SK-N-SH treated with all-trans-retinoic acid at 6 μM for 48 hours (cell line): Measurements from ENCODE around the gene MYL9.

ENCODE experiments used
- ATAC-seq: fragments of 200-7000 bp; cut with Tn5 transposase; 3 replicates; pipeline ENCODE4 v1.9.1; 2020; ENCODE audit warnings: mild to moderate bottlenecking, moderate library complexity
- ARNTL ChIP-seq: fragments of 450-650 bp; formaldehyde crosslinking; IDR thresholded peaks from 2 replicates; pipeline ENCODE4 v1.5.0; 2020; ENCODE audit warnings: low read depth, mild to moderate bottlenecking, moderate library complexity, borderline replicate concordance
- BACH2 ChIP-seq: fragments of 250-450 bp; sonication (Bioruptor Pico); IDR thresholded peaks from 2 replicates; pipeline ENCODE4 v1.9.0; 2021; ENCODE audit warnings: mild to moderate bottlenecking, borderline replicate concordance
- CSDC2 ChIP-seq: fragments of 250-450 bp; sonication (Bioruptor Pico); IDR thresholded peaks from 2 replicates; pipeline ENCODE4 v1.5.0; 2020; ENCODE audit warnings: mild to moderate bottlenecking, moderate library complexity
- ESRRG ChIP-seq: fragments of 250-450 bp; sonication (Bioruptor Pico); IDR thresholded peaks from 2 replicates; pipeline ENCODE4 v1.6.1; 2021; ENCODE audit warnings: mild to moderate bottlenecking
- GLIS3 ChIP-seq: fragments of 250-450 bp; sonication (Bioruptor Pico); IDR thresholded peaks from 2 replicates; pipeline ENCODE4 v1.5.0; 2020; ENCODE audit warnings: mild to moderate bottlenecking, moderate library complexity
- OSR1 ChIP-seq: fragments of 250-450 bp; sonication (Bioruptor Pico); IDR thresholded peaks from 2 replicates; pipeline ENCODE4 v1.8.0; 2022; ENCODE audit warnings: moderate library complexity, mild to moderate bottlenecking, inconsistent platforms
- RARB ChIP-seq: fragments of 250-450 bp; sonication (Bioruptor Pico); IDR thresholded peaks from 2 replicates; pipeline ENCODE4 v1.8.0; 2021; ENCODE audit warnings: mild to moderate bottlenecking, moderate library complexity
- SNAI2 ChIP-seq: fragments of 250-450 bp; sonication (Bioruptor Pico); IDR thresholded peaks from 2 replicates; pipeline ENCODE4 v1.5.0; 2020; ENCODE audit warnings: mild to moderate bottlenecking, moderate library complexity
- TOX ChIP-seq: fragments of 250-450 bp; sonication (Bioruptor Pico); IDR thresholded peaks from 2 replicates; pipeline ENCODE4 v1.8.0; 2021; ENCODE audit warnings: mild to moderate bottlenecking, moderate library complexity, borderline replicate concordance
- ZC3H10 ChIP-seq: fragments of 250-450 bp; sonication (Bioruptor Pico); IDR thresholded peaks from 2 replicates; pipeline ENCODE4 v1.5.1; 2021; ENCODE audit warnings: mild to moderate bottlenecking, moderate library complexity
- ZFP3 ChIP-seq: fragments of 250-450 bp; sonication (Bioruptor Pico); IDR thresholded peaks from 2 replicates; pipeline ENCODE4 v1.5.0; 2020; ENCODE audit warnings: mild to moderate bottlenecking, moderate library complexity
- ZFP30 ChIP-seq: fragments of 450-650 bp; formaldehyde crosslinking; IDR thresholded peaks from 2 replicates; pipeline ENCODE4 v1.5.0; 2022; ENCODE audit warnings: mild to moderate bottlenecking, moderate library complexity
- ZNF565 ChIP-seq: fragments of 450-650 bp; formaldehyde crosslinking; conservative IDR thresholded peaks from 2 replicates; pipeline ENCODE4 v1.5.0; 2020; ENCODE audit warnings: low read depth, mild to moderate bottlenecking, moderate library complexity
- ZNF8 ChIP-seq: fragments of 450-650 bp; formaldehyde crosslinking; IDR thresholded peaks from 2 replicates; pipeline ENCODE4 v1.5.0; 2020; ENCODE audit warnings: mild to moderate bottlenecking, moderate library complexity
- TF ChIP-seq, protein P1 (sequence below): fragments of 250-450 bp; sonication (Bioruptor Pico); IDR thresholded peaks from 2 replicates; pipeline ENCODE4 v1.8.0; 2021; ENCODE audit warnings: low read depth, mild to moderate bottlenecking, moderate library complexity, borderline replicate concordance
- TF ChIP-seq, protein P2 (sequence below): fragments of 250-450 bp; sonication (Bioruptor Pico); IDR thresholded peaks from 2 replicates; pipeline ENCODE4 v1.5.1; 2020; ENCODE audit warnings: low read depth, mild to moderate bottlenecking, moderate library complexity
- TF ChIP-seq, protein P3 (sequence below): fragments of 250-450 bp; sonication (Bioruptor Pico); IDR thresholded peaks from 2 replicates; pipeline ENCODE4 v1.5.1; 2021; ENCODE audit warnings: mild to moderate bottlenecking, moderate library complexity
- TF ChIP-seq, protein P4 (sequence below): fragments of 250-450 bp; sonication (Bioruptor Pico); IDR thresholded peaks from 2 replicates; pipeline ENCODE4 v1.8.0; 2020; ENCODE audit warnings: mild to moderate bottlenecking, moderate library complexity, borderline replicate concordance
- TF ChIP-seq, protein P5 (sequence below): fragments of 250-450 bp; sonication (Bioruptor Pico); IDR thresholded peaks from 2 replicates; pipeline ENCODE4 v1.5.0; 2020; ENCODE audit warnings: mild to moderate bottlenecking, moderate library complexity

Gene MYL9

DNA sequence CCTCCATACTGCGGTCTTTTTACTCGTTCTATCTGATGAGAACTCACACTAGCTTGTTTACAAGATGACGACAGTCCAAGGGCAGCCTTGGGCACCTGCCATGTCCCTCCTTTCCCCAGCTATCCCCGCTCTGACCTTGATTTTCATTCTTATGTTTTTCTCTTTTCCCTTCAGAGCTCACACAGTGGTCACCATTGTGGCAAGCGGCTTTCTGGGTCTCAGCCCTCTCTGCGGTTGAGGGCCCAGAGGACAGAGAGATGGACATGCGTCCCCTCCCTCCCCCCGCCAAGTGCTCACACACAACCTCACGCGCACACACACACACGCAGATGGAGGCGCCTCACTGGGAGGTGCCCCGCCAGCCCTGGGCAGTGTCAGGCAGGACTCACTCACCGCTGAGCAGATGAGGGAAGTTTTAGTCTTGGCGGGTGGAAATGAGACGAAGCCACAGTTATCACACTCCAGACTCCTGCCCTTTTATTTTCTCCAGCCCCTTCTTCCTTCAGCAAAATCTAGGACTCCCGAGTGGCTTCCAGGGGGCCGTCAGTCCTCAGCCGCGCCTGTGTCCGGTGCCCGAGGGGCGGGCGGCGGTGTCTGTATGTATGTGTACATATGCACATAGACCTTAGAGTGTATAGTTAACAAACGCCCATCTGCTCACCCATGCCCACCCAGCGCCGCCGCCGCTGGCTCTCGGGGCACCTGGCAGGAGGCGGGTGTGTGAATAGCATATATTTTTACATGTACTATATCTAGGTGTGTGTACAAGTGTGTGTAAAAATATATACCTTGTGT is 13.8 kb upstream of the MYL9 start (continued):
- TF ChIP-seq, protein P1, sequence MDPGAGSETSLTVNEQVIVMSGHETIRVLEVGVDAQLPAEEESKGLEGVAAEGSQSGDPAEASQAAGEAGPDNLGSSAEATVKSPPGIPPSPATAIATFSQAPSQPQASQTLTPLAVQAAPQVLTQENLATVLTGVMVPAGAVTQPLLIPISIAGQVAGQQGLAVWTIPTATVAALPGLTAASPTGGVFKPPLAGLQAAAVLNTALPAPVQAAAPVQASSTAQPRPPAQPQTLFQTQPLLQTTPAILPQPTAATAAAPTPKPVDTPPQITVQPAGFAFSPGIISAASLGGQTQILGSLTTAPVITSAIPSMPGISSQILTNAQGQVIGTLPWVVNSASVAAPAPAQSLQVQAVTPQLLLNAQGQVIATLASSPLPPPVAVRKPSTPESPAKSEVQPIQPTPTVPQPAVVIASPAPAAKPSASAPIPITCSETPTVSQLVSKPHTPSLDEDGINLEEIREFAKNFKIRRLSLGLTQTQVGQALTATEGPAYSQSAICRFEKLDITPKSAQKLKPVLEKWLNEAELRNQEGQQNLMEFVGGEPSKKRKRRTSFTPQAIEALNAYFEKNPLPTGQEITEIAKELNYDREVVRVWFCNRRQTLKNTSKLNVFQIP (CRISPR knock-in tag) = no peak
- TF ChIP-seq OSR1 (CRISPR knock-in tag) (no peak), GLIS3 (CRISPR knock-in tag) (no peak), ESRRG (CRISPR knock-in tag) (no peak), ZFP3 (no peak), RARB (CRISPR knock-in tag) (no peak), TOX (no peak), CSDC2 (no peak)
- TF ChIP-seq, protein P2, sequence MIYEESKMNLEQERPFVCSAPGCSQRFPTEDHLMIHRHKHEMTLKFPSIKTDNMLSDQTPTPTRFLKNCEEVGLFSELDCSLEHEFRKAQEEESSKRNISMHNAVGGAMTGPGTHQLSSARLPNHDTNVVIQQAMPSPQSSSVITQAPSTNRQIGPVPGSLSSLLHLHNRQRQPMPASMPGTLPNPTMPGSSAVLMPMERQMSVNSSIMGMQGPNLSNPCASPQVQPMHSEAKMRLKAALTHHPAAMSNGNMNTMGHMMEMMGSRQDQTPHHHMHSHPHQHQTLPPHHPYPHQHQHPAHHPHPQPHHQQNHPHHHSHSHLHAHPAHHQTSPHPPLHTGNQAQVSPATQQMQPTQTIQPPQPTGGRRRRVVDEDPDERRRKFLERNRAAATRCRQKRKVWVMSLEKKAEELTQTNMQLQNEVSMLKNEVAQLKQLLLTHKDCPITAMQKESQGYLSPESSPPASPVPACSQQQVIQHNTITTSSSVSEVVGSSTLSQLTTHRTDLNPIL (CRISPR knock-in tag) = no peak

DNA sequence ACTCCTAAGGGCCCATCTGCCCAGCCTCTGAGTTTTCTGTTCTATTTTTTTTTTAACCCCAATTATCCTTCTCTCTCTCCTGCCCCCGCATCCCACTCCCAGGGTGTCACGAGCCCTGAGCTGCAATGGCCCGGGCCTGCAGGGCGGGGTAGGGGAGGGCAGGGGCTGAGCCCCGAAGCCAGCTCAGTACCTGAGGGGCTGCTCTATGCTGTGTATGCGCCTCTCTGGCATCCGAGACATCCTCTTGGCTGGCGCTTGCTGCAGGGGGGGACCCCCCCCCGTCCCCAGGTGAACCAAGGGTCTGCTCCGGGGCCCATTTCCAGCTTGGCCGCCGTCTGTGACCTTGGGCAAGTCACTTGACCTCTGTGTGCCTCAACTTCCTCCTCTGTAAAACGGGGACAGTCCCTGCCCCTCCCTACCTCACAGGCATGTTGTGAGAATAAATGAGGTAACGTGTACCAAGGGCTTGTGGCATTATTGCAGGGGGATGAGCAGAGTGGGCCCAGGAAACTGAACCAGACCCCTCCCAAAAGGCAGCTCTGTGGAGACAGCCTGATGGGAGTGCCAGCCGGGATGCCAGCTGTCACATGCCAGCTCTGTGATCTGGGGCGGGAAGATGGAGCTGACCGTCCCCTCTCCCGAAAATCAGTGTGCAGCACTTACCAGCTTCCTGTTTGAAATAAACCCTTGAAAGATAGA is 13.0 kb upstream of the MYL9 start:
- no peak for TF ChIP-seq SNAI2
- no peak for TF ChIP-seq GLIS3 (CRISPR knock-in tag)
- TF ChIP-seq, protein P3, sequence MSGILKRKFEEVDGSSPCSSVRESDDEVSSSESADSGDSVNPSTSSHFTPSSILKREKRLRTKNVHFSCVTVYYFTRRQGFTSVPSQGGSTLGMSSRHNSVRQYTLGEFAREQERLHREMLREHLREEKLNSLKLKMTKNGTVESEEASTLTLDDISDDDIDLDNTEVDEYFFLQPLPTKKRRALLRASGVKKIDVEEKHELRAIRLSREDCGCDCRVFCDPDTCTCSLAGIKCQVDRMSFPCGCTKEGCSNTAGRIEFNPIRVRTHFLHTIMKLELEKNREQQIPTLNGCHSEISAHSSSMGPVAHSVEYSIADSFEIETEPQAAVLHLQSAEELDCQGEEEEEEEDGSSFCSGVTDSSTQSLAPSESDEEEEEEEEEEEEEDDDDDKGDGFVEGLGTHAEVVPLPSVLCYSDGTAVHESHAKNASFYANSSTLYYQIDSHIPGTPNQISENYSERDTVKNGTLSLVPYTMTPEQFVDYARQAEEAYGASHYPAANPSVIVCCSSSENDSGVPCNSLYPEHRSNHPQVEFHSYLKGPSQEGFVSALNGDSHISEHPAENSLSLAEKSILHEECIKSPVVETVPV = no peak
- TF ChIP-seq ZFP30 (CRISPR knock-in tag) = no peak
- no peak for TF ChIP-seq ZFP3
- no peak for TF ChIP-seq RARB (CRISPR knock-in tag)
- TF ChIP-seq ZC3H10 (CRISPR knock-in tag) = no peak
- no peak for TF ChIP-seq ARNTL (CRISPR knock-in tag)
- no peak for TF ChIP-seq BACH2 (CRISPR knock-in tag)
- no peak for TF ChIP-seq ZNF8
- no peak for TF ChIP-seq ZNF565 (CRISPR knock-in tag)
- no peak for TF ChIP-seq TOX
- ATAC-seq = no peak

DNA sequence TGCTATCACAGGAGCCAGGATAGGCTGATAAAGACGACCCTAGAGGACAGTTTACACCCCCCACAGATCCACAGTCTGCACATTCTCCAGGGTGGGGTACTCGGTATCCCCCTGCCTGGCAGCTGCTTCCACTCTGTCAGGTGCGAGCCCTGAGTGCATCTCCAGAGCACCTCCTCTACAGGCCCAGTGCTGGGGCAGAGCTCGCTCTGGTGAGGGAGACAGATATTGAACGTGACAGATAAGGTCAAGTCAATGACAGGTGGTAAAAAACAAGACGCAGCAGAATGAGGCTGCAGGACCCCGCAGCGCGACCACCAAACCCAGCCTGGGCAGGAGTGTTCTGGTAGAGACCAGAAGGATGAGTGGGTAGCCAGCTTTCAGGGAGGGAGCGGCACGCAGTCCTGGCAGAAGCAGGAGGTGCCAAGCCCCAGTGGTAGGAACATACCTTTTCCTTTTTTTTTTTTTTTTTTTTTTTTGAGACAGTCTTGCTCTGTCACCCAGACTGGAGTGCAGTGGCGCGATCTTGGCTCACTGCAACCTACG is 12.4 kb upstream of the MYL9 start:
- no peak; the same call in 2 of the 3 replicates for ATAC-seq

More for the DNA sequence above, 12.4 kb upstream of the MYL9 start:
- TF ChIP-seq ESRRG (CRISPR knock-in tag) (no peak), ZNF8 (no peak), ZFP3 (no peak), GLIS3 (CRISPR knock-in tag) (no peak), ARNTL (CRISPR knock-in tag) (no peak), TOX (no peak), ZNF565 (CRISPR knock-in tag) (no peak), RARB (CRISPR knock-in tag) (no peak)
- TF ChIP-seq, protein P4, sequence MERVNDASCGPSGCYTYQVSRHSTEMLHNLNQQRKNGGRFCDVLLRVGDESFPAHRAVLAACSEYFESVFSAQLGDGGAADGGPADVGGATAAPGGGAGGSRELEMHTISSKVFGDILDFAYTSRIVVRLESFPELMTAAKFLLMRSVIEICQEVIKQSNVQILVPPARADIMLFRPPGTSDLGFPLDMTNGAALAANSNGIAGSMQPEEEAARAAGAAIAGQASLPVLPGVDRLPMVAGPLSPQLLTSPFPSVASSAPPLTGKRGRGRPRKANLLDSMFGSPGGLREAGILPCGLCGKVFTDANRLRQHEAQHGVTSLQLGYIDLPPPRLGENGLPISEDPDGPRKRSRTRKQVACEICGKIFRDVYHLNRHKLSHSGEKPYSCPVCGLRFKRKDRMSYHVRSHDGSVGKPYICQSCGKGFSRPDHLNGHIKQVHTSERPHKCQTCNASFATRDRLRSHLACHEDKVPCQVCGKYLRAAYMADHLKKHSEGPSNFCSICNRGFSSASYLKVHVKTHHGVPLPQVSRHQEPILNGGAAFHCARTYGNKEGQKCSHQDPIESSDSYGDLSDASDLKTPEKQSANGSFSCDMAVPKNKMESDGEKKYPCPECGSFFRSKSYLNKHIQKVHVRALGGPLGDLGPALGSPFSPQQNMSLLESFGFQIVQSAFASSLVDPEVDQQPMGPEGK (CRISPR knock-in tag) = no peak
- TF ChIP-seq, protein P5, sequence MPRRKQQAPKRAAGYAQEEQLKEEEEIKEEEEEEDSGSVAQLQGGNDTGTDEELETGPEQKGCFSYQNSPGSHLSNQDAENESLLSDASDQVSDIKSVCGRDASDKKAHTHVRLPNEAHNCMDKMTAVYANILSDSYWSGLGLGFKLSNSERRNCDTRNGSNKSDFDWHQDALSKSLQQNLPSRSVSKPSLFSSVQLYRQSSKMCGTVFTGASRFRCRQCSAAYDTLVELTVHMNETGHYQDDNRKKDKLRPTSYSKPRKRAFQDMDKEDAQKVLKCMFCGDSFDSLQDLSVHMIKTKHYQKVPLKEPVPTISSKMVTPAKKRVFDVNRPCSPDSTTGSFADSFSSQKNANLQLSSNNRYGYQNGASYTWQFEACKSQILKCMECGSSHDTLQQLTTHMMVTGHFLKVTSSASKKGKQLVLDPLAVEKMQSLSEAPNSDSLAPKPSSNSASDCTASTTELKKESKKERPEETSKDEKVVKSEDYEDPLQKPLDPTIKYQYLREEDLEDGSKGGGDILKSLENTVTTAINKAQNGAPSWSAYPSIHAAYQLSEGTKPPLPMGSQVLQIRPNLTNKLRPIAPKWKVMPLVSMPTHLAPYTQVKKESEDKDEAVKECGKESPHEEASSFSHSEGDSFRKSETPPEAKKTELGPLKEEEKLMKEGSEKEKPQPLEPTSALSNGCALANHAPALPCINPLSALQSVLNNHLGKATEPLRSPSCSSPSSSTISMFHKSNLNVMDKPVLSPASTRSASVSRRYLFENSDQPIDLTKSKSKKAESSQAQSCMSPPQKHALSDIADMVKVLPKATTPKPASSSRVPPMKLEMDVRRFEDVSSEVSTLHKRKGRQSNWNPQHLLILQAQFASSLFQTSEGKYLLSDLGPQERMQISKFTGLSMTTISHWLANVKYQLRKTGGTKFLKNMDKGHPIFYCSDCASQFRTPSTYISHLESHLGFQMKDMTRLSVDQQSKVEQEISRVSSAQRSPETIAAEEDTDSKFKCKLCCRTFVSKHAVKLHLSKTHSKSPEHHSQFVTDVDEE (CRISPR knock-in tag) = no peak
